Measurements from ENCODE around the gene SIPA1L3. TPM values are rescaled to one million over a fixed set of nuclear protein-coding genes. Genes with fewer than 3 reads are reported as not detected.

SIPA1L3 gene
- total RNA-seq, 1 donor: 28.9 TPM

DNA sequence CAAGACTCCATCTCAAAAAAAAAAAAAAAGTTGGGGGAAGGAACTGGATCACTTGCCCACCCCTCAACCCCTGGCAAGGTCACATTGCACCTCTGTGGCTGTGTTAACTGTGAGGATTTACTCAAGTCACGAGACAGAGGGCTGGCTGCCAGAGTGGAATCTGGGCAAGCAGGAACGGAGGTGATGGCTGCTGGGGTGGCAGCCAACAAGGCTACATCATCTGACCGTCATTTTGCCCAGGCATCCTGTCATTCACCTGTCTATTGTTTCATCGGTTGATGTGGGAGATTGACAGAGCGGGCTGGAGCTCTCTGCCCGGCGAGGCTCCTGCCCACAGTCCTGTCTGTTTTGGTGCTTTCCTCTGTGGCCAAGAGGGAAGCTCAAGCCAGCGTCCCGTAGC lies 241.3 kb downstream of the SIPA1L3 start:
- no peak overlapping the region for H3K4me3 ChIP-seq (ENCODE audit: low read depth, low read length)
- no peak for DNase-seq (ENCODE audit: low read depth)
- TF ChIP-seq, protein P1, sequence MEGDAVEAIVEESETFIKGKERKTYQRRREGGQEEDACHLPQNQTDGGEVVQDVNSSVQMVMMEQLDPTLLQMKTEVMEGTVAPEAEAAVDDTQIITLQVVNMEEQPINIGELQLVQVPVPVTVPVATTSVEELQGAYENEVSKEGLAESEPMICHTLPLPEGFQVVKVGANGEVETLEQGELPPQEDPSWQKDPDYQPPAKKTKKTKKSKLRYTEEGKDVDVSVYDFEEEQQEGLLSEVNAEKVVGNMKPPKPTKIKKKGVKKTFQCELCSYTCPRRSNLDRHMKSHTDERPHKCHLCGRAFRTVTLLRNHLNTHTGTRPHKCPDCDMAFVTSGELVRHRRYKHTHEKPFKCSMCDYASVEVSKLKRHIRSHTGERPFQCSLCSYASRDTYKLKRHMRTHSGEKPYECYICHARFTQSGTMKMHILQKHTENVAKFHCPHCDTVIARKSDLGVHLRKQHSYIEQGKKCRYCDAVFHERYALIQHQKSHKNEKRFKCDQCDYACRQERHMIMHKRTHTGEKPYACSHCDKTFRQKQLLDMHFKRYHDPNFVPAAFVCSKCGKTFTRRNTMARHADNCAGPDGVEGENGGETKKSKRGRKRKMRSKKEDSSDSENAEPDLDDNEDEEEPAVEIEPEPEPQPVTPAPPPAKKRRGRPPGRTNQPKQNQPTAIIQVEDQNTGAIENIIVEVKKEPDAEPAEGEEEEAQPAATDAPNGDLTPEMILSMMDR (IDR thresholded peaks at IDR 0.05; ENCODE audit: insufficient read depth, low read length): no peak

DNA sequence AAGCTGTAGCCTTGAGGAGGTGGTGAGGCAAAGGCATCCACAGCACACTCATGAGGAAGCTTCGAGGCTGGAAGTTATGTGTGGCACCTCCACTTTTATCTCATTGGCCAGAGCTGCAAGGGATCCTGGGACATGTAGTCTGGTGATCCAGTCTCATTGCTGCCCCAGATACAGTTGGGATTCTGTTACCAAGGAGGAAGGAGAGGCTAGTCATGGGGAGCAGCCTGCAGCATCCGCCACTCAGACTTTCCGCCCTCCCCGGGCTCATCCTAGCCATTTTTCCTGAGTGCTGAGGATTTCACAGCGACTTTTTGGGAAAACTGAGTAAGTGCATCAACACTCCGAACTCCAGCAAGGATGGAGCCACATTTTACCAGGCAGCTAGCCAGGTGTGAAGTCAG lies 242.7 kb downstream of the SIPA1L3 start:
- no peak for DNase-seq (ENCODE audit: low read depth)
- TF ChIP-seq, protein P1 (IDR thresholded peaks at IDR 0.05; ENCODE audit: insufficient read depth, low read length): no peak
- H3K4me3 ChIP-seq (ENCODE audit: low read depth, low read length): no peak overlapping the region

DNA sequence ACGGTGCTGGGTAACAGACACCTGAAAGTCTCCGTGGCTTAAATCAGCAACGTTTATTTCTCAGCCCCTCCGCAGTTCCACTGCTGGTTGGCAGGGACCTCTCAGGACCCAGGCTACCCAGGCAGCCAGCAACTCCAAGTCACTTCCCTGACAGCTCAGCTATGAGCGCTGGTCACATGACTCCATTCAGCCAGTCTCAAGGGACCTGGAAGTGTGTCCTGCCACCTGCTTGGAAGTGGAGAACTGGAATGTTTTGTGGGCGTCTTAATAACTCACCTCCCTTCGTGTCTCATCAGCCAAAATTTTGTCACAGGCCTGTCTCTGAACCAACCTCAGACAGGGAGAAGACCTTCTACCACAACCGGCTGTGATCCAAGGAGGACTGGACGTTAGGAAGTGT lies 244.2 kb downstream of the SIPA1L3 start:
- no peak for DNase-seq (ENCODE audit: low read depth)
- TF ChIP-seq, protein P1 (IDR thresholded peaks at IDR 0.05; ENCODE audit: insufficient read depth, low read length): no peak

DNA sequence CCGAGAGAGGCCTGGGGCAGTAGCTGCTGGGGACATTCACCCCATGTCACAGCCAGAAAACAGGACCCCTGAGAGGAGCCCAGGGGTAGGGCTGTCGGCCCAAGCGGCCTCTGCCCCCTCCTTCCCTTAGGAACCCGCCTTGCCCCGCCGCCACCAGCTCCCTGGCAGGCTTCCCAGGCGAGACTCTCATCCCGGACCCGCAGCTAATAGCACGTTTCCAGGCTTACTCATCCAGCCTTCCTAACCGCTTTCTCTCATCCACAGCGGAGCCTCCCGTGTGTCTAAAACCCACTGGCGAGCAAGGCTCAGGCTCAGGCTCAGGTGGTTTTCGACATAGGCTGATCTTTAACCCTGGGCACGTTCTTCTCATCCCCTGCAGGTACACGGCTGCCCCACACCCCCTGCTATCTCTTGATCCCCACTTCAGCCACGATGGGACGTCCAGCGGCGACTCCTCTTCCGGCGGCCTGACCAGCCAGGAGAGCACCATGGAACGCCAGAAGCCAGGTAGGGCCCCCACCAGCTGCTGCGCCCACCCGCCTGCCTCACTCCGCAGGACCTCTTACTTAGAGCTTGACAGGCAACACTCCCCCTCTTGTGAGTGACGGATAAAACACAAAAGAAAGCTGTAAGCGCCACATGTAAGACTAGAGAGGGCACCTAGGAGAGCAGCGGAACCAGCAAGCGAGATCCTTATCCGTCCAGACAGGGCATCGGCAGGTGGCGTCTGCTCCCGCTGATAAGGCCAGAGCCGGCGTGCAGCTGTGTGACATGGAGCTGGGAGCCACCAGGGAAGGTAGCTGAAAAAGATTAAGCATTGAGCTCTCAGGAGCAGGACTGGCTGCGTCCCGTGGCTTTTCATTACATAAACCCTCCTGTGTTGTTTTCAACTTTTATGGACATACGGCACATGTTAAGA lies 245.7 kb downstream of the SIPA1L3 start:
- TF ChIP-seq, protein P1 (IDR thresholded peaks at IDR 0.05; ENCODE audit: insufficient read depth, low read length): no peak
- no peak overlapping the region for H3K4me3 ChIP-seq (ENCODE audit: low read depth, low read length)
- no peak for DNase-seq (ENCODE audit: low read depth)

More for the DNA sequence above, 244.2 kb downstream of the SIPA1L3 start:
- no peak overlapping the region for H3K4me3 ChIP-seq (ENCODE audit: low read depth, low read length)

DNA sequence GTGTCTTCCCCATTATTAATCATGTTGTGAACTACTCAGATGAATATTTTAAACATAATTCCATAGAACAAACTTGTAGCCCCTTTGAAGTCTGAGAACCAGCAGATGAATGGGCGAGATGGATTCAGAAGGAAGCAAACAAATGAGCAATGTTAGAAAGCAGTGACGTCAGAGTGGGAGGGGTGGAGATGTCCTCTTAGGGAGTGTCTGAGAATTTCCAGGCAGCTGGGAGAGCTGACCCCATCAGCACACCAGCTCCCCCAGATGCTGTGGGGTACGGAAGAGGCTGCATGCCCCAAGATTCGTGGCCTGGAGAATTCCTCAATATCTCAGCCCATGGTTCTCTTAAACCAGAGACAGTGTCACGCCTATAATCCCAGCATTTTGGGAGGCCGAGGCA lies 248.4 kb downstream of the SIPA1L3 start:
- peak; percentile 14 for DNase-seq (ENCODE audit: low read depth)

DNA sequence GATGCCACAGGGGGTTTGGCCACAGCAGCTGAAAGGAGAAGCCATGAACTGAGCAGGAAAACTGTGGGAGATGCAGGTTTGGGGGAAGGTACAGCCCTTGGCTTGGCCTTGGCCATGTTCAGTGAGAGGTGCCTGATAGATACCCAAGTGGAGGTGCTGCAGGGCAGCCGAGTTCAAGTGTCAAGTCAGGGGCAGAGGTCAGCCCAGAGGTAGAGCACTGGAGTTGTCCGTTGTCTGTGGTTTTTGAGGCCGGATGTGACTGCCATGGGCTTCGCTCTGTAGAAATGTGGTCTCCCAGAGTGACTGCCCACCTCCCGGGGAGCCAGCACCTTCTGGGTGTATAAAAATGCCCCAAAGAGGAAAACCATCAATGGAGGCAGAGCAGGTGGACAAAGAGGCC lies 251.7 kb downstream of the SIPA1L3 start:
- TF ChIP-seq, protein P1 (IDR thresholded peaks at IDR 0.05; ENCODE audit: insufficient read depth, low read length): no peak
- DNase-seq (ENCODE audit: low read depth): no peak
- no peak overlapping the region for H3K4me3 ChIP-seq (ENCODE audit: low read depth, low read length)

More for the DNA sequence above, 248.4 kb downstream of the SIPA1L3 start:
- TF ChIP-seq, protein P1 (IDR thresholded peaks at IDR 0.05; ENCODE audit: insufficient read depth, low read length): no peak
- H3K4me3 ChIP-seq (ENCODE audit: low read depth, low read length): no peak overlapping the region

Measured in fibroblast of the aortic adventitia (primary cell).